ENCODE results near the gene MAPK10. TPM values are rescaled to one million over a fixed set of nuclear protein-coding genes. Genes with fewer than 3 reads are reported as not detected.
"Not testable (repeated sequence)": the region's sequence is repeated elsewhere in the genome, so short reads cannot be mapped to it uniquely, and the experiment has no call there.

MAPK10 gene
- total RNA-seq, 1 donor from 2014 or later, result 3.0 TPM

GRCh38 chr4:86346320-86346719 lies 13.5 kb downstream of the MAPK10 start:
- intact Hi-C loops (cut with DNase I), result no loop called here
- DNase-seq (ENCODE audit: low spot score), result no peak

DNA sequence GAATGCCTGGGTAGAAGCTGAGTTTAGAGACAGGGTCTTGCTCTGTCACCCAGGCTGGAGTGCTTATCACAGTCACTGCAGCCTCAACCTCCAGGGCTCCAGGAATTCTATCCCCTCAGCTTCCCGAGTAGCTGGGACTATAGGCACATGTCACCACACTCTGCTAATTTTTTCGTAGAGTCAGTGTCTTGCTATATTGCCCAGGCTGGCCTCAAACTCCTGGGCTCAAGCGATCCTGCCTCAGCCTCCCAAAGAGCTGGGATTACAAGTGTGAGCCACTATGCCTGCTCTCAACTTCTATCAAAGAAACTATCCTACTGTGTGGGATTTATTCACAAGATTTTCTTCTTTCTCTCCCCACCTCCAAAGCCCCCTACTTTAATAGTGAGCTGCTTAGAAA lies 15.7 kb downstream of the MAPK10 start:
- intact Hi-C loops (cut with DNase I), result no loop called here
- no peak for DNase-seq (ENCODE audit: low spot score)

- intact Hi-C loops (cut with DNase I), result no loop called here
Observed at GRCh38 chr4:86338989-86339388, 20.9 kb downstream of the MAPK10 start.

DNA sequence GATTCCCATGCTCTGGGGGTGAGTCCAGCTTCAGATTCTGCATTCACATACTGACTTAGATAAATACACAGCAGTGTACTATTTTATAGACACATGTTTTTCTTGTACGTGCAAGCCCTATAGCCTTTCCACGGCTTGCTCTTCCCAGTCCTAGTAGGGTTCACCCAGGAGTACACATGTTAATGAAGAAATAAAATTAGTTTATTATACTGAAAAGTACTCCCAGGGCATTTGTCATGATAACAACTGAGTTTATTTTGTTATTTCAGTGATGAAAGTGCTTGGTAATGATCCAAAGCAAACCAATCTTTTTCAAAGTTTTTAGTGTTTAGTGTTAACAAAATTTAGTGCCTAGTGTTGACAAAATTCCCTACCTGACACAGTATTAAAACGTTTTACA lies 21.3 kb downstream of the MAPK10 start:
- no peak for DNase-seq (ENCODE audit: low spot score)
- intact Hi-C loops (cut with DNase I), result no loop called here

More at GRCh38 chr4:86338989-86339388, 20.9 kb downstream of the MAPK10 start:
- no peak for DNase-seq (ENCODE audit: low spot score)

- intact Hi-C loops (cut with DNase I), result no loop called here
- DNase-seq (ENCODE audit: low spot score), result no peak
Observed at GRCh38 chr4:86334020-86334750, 25.7 kb downstream of the MAPK10 start.

DNA sequence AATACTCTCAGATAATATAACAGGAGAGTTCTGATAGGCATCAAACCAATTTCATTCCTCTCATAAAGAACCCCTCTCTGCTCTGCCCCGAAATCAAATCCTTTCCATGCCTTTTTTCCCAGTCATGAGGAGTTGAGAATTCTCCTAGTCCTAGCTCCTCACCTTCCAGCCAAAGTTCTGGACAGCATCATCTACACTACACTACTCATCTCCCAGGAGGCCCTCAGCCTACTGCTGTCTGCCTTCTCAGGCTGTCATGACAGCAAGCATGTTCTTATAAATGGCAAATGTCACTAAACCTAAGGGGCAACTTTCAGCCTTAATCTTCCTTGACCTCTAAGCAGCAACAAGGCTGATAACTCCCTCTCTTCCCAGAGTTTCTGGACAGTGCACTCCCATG lies 26.6 kb downstream of the MAPK10 start:
- DNase-seq (ENCODE audit: low spot score), result no peak
- intact Hi-C loops (cut with DNase I), result no loop called here

GRCh38 chr4:86330961-86331742 lies 28.7 kb downstream of the MAPK10 start:
- DNase-seq (ENCODE audit: low spot score), result no peak
- intact Hi-C loops (cut with DNase I), result no loop called here

GRCh38 chr4:86330411-86330810 lies 29.4 kb downstream of the MAPK10 start:
- intact Hi-C loops (cut with DNase I); DNase-seq (ENCODE audit: low spot score): not testable (repeated sequence)

GRCh38 chr4:86329431-86329830 lies 30.4 kb downstream of the MAPK10 start:
- intact Hi-C loops (cut with DNase I), result no loop called here
- DNase-seq (ENCODE audit: low spot score), result no peak

GRCh38 chr4:86326400-86326799 lies 33.5 kb downstream of the MAPK10 start:
- intact Hi-C loops (cut with DNase I), result no loop called here

DNA sequence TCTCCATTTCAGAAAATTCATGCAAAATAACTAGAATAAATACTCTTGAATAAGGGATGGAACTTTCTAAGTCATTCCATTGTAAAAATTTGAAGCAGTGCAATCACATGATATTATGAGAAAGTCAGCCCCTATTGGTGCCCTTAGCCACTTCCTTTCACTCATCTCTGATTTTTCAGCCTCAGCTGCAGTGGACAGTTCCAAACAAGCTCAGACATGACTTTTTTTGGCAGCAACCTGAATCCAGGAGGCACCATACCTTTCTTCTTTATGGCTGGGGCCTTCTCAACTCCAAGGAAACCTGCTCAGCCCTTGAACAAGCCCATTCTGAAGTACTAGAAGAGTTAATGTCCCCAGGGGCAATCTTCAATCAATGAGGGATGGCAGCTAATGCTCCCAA lies 40.5 kb downstream of the MAPK10 start:
- intact Hi-C loops (cut with DNase I), result no loop called here
- no peak for DNase-seq (ENCODE audit: low spot score)

More at GRCh38 chr4:86326400-86326799, 33.5 kb downstream of the MAPK10 start:
- no peak for DNase-seq (ENCODE audit: low spot score)

- intact Hi-C loops (cut with DNase I), result no loop called here
- DNase-seq (ENCODE audit: low spot score), result no peak
Observed at GRCh38 chr4:86315579-86315978, 44.3 kb downstream of the MAPK10 start.

DNA sequence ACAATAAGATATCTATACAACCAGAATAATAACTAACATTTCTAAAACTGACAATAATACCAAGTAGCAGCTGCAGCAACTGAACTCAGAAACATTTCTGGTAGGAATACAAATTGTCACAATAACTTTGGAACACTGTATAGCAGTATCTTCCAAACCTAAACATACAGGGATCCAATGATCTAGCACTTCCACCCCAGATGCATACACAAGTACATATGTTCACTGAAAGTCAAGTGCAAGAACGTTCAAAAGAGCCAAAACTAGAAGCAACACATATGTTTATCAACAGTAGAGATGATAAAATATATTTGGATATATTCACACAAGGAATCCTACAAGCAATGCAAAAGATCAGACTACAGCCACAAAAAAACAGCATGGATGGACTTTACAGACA lies 46.2 kb downstream of the MAPK10 start:
- intact Hi-C loops (cut with DNase I), result no loop called here
- DNase-seq (ENCODE audit: low spot score), result no peak

DNA sequence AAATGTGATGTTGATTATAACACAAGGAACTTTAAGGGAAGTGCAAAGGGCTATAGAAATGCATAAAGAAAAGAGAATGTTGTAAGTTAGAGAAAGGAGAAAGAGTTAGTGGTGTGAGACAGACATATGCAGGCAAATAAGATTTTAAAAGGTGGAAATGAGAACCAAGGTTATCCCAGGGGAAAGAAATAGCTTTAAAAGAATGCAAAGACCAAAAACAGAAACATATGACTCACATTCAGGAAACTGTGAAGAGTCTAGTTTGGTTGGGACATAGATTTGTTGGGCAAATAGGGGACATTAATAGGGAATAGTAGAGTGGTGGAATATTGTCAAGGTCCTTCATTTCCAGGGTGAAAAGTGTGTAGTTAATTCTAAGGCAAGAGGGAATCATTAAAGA lies 52.4 kb downstream of the MAPK10 start:
- DNase-seq (ENCODE audit: low spot score), result no peak
- intact Hi-C loops (cut with DNase I), result no loop called here

DNA sequence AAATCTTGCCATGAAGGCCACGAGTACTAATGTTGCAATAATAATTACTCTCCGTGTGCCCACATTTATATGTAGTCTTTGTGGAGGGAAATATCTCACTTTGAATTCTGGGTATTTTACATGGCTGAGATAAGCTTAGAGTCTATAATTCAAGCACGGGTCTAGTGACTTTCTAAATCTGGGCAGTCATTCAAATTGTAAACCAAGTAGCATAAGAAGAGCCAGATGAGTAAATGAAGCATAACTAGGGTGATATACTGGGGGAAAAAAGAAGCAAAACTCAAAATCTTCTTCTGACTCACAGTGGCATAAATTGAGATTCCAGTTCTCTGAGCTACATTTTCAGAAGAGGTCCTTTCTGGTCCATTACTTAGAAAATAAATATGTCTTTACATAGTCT lies 53.0 kb downstream of the MAPK10 start:
- no peak for DNase-seq (ENCODE audit: low spot score)
- intact Hi-C loops (cut with DNase I), result no loop called here

- DNase-seq (ENCODE audit: low spot score), result no peak
- intact Hi-C loops (cut with DNase I), result no loop called here
Observed at GRCh38 chr4:86302830-86303229, 57.0 kb downstream of the MAPK10 start.

DNA sequence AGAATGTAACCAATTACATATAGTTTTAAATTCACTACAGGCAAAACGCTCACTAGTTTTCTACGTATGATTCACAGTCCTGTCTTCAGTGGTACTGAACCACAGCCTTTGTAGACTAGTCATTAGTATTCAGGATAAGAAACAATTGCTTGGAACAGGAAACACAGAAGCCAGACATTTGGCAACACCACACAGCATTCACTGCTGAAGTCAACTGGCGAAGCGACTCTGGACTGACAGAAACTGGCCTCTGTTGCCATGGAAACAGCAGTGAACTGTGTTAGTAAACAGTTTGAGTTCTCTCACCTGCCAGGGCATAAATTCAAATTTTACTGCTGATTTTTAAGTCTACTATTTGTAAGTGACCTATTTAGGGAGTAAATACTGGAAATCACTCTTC lies 57.6 kb downstream of the MAPK10 start:
- intact Hi-C loops (cut with DNase I), result no loop called here
- no peak for DNase-seq (ENCODE audit: low spot score)

- no peak for DNase-seq (ENCODE audit: low spot score)
- intact Hi-C loops (cut with DNase I), result no loop called here
Observed at GRCh38 chr4:86300516-86300915, 59.3 kb downstream of the MAPK10 start.

- intact Hi-C loops (cut with DNase I), result no loop called here
- DNase-seq (ENCODE audit: low spot score), result no peak
Observed at GRCh38 chr4:86296865-86297264, 63.0 kb downstream of the MAPK10 start.

DNA sequence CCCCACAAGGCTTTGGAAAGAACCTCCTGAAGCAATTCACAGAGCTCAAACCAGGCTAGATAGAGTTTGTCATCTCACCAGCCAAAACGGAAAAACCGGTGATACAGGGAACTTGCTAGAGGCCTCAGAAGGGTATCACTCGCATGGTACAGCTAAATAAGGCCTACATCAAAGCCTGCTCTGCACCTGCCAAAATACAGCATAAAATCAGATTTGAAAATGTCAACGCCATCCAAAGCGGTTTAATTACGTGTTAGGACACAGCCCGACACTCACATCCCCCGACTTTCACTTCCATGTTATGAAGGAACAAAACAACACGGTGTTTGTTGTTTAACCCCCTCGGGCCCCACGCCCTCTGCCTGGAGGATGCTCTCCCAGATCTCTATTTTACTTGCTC lies 65.0 kb downstream of the MAPK10 start:
- intact Hi-C loops (cut with DNase I), result no loop called here
- no peak for DNase-seq (ENCODE audit: low spot score)

DNA sequence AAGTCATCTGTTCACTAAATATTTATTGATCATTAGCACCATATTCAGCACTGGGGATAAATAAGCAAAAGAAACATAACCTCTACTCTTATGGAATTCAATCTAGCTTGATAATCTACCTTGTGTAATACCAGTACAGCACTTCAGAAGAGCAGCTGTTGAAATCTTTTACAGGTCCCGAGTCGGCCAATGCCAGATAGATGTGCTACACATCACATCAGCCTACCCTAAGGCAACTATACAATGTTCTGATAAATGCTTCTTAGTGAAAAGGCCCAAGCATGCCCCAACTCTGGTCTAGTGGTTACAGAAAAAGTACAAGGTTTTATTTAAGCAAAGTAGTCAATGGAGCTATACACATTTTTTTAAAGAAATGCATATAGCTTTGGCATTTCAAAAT lies 68.7 kb downstream of the MAPK10 start:
- no peak for DNase-seq (ENCODE audit: low spot score)
- intact Hi-C loops (cut with DNase I), result no loop called here

All from cardiac septum (tissue), 1 donor.